ENCODE measurements around the gene MAPK8IP1. TPM values are rescaled to one million over a fixed set of nuclear protein-coding genes. Genes with fewer than 3 reads are reported as not detected.

The MAPK8IP1 gene
- total and polyA plus RNA-seq, 4 donors: 0.78 to 2.7 (median 1.4) TPM

DNA sequence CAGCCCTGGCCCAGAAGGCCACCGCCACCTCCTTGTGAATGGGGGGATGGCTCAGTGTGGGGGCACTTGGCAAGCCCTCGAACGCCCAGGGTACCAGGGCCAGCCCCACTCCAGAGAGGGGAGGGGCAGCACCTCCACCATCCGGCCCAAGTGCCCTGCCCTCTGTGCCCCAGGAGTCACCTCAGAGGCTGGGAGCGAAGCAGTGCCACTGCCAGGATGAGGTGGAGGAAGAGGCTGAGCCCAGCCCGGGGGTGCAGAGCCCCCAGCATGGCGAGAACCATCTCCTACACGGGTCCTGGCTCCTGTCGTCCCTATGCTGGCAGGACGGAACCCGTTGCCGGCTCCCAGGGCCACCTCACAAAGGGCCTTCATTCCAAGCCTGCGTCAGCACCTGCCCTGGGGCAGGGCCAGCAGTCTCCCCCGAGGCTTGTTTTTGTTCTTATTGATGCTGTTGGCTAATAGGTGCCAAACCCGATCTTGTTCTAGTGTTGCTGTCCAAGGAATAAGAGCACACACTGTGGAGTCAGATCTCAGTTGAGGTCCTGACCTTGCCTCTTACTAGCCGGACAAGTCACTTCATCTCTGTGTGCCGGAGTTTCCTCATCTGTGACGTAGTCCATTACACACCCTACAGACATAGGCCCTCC is 21.6 kb downstream of the MAPK8IP1 start, which contains the start of gene FREY1:
Gene FREY1 (minus strand): TSS at position 307 of the 647 bp plus-strand sequence. CDS start 26 bp downstream, at position 281.
- 71% methylated on average over 18 of the region's 18 CpGs for WGBS
- peaks cover 7 to 20% (median 13%) of the 10 kb centered on the region in 4 donors for H3K36me3 ChIP-seq (ENCODE audit: control insufficient read depth in 4 of 4, insufficient read depth in 3 of 4, low read depth in 1 of 4, low read length in 3 of 4)
- no peak for DNase-seq (ENCODE audit: low spot score)

More for the DNA sequence above, 21.6 kb downstream of the MAPK8IP1 start, which contains the start of gene FREY1:
- TF ChIP-seq, protein P1, sequence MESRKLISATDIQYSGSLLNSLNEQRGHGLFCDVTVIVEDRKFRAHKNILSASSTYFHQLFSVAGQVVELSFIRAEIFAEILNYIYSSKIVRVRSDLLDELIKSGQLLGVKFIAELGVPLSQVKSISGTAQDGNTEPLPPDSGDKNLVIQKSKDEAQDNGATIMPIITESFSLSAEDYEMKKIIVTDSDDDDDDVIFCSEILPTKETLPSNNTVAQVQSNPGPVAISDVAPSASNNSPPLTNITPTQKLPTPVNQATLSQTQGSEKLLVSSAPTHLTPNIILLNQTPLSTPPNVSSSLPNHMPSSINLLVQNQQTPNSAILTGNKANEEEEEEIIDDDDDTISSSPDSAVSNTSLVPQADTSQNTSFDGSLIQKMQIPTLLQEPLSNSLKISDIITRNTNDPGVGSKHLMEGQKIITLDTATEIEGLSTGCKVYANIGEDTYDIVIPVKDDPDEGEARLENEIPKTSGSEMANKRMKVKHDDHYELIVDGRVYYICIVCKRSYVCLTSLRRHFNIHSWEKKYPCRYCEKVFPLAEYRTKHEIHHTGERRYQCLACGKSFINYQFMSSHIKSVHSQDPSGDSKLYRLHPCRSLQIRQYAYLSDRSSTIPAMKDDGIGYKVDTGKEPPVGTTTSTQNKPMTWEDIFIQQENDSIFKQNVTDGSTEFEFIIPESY (IDR thresholded peaks at IDR 0.05): no peak
- TF ChIP-seq, protein P2, sequence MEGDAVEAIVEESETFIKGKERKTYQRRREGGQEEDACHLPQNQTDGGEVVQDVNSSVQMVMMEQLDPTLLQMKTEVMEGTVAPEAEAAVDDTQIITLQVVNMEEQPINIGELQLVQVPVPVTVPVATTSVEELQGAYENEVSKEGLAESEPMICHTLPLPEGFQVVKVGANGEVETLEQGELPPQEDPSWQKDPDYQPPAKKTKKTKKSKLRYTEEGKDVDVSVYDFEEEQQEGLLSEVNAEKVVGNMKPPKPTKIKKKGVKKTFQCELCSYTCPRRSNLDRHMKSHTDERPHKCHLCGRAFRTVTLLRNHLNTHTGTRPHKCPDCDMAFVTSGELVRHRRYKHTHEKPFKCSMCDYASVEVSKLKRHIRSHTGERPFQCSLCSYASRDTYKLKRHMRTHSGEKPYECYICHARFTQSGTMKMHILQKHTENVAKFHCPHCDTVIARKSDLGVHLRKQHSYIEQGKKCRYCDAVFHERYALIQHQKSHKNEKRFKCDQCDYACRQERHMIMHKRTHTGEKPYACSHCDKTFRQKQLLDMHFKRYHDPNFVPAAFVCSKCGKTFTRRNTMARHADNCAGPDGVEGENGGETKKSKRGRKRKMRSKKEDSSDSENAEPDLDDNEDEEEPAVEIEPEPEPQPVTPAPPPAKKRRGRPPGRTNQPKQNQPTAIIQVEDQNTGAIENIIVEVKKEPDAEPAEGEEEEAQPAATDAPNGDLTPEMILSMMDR (IDR thresholded peaks at IDR 0.05; ENCODE audit: low read depth, low read length, missing input control): no peak
- TF ChIP-seq, protein P3, sequence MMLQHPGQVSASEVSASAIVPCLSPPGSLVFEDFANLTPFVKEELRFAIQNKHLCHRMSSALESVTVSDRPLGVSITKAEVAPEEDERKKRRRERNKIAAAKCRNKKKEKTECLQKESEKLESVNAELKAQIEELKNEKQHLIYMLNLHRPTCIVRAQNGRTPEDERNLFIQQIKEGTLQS (IDR thresholded peaks at IDR 0.05): no peak
- TF ChIP-seq HNF4A (conservative IDR thresholded peaks at IDR 0.05) (no peak), YY1 (IDR thresholded peaks at IDR 0.05) (no peak), TAF1 (conservative IDR thresholded peaks at IDR 0.05) (no peak), RXRA (IDR thresholded peaks at IDR 0.05) (no peak), FOXA2 (IDR thresholded peaks at IDR 0.05) (no peak), EGR1 (IDR thresholded peaks at IDR 0.05; ENCODE audit: low read depth in 2 of 2) (no peak), GABPA (IDR thresholded peaks at IDR 0.05 in 1 of 2, conservative IDR thresholded peaks at IDR 0.05 in 1 of 2) (no peak), RAD21 (IDR thresholded peaks at IDR 0.05) (no peak), NR2F2 (IDR thresholded peaks at IDR 0.05) (no peak), FOXA1 (IDR thresholded peaks at IDR 0.05) (no peak), SP1 (IDR thresholded peaks at IDR 0.05) (no peak), JUND (IDR thresholded peaks at IDR 0.05) (no peak), HNF4G (IDR thresholded peaks at IDR 0.05) (no peak)
- TF ChIP-seq, protein P4, sequence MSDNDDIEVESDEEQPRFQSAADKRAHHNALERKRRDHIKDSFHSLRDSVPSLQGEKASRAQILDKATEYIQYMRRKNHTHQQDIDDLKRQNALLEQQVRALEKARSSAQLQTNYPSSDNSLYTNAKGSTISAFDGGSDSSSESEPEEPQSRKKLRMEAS (IDR thresholded peaks at IDR 0.05): no peak
- TF ChIP-seq, protein P5, sequence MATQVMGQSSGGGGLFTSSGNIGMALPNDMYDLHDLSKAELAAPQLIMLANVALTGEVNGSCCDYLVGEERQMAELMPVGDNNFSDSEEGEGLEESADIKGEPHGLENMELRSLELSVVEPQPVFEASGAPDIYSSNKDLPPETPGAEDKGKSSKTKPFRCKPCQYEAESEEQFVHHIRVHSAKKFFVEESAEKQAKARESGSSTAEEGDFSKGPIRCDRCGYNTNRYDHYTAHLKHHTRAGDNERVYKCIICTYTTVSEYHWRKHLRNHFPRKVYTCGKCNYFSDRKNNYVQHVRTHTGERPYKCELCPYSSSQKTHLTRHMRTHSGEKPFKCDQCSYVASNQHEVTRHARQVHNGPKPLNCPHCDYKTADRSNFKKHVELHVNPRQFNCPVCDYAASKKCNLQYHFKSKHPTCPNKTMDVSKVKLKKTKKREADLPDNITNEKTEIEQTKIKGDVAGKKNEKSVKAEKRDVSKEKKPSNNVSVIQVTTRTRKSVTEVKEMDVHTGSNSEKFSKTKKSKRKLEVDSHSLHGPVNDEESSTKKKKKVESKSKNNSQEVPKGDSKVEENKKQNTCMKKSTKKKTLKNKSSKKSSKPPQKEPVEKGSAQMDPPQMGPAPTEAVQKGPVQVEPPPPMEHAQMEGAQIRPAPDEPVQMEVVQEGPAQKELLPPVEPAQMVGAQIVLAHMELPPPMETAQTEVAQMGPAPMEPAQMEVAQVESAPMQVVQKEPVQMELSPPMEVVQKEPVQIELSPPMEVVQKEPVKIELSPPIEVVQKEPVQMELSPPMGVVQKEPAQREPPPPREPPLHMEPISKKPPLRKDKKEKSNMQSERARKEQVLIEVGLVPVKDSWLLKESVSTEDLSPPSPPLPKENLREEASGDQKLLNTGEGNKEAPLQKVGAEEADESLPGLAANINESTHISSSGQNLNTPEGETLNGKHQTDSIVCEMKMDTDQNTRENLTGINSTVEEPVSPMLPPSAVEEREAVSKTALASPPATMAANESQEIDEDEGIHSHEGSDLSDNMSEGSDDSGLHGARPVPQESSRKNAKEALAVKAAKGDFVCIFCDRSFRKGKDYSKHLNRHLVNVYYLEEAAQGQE (IDR thresholded peaks at IDR 0.05): no peak
- H3K27ac ChIP-seq (ENCODE audit: low read depth in 1 of 2, low read length in 2 of 2): no peak within 1 kb of the TSS
- no peaks in the 10 kb centered on the region for H3K9me3 ChIP-seq (ENCODE audit: control insufficient read depth in 4 of 4, low read length in 3 of 4)
- no peak within 1 kb of the TSS for H3K9ac ChIP-seq (ENCODE audit: low read depth in 1 of 2, low read length in 2 of 2)
- peaks cover 0 to 3% (median under 1%) of the 10 kb centered on the region in 4 donors for H3K4me1 ChIP-seq (ENCODE audit: control insufficient read depth in 4 of 4, insufficient read depth in 4 of 4, low read length in 3 of 4)
- no peak within 1 kb of the TSS for H3K4me3 ChIP-seq (ENCODE audit: low read depth in 1 of 3, low read length in 3 of 3)
- no peaks in the 10 kb centered on the region for H3K27me3 ChIP-seq (ENCODE audit: control insufficient read depth in 4 of 4, insufficient read depth in 4 of 4, low read length in 3 of 4)
